ENCODE results near the gene ENTHD1. TPM values are rescaled to one million over a fixed set of nuclear protein-coding genes. Genes with fewer than 3 reads are reported as not detected.

Gene ENTHD1
- total and polyA plus RNA-seq, 2 of the 8 experiments (the other 6 are each of a cell fraction or from before 2014, with no cell fraction given), result not detected

DNA sequence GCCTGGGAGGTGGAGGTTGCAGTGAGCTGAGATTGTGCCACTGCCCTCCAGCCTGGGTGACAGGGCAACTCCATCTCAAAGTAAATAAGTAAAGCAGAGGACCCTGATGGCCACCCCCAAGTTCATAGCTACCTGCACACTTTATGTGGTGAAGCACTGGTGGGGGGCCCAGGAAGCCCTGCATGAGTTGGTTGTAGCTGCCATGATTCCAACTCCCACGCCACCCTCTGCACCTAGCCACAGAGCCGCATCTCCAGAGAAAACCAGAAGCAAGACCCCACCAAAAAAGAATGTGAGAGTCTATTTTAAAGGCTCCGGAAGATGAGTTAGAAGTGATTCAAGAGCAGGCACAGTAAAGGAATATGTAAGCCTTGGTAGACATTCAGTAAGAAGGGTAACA is 46.3 kb upstream of the ENTHD1 start:
- 94% methylated on average over 3 of the region's 3 CpGs; no CpG with 5 or more reads in 1 of the 2 experiments for WGBS, 2 experiments (ENCODE audit: extremely low coverage in 1 of 2, insufficient coverage in 1 of 2, insufficient read length in 1 of 2, insufficient replicate concordance in 2 of 2, low coverage in 1 of 2, low lambda C conversion rate in 2 of 2, missing lambda C conversion rate in 1 of 2)
- CTCF ChIA-PET (ENCODE audit: partially characterized antibody), result interaction anchor here (0.7 to 1.0 kb wide), 4 partner anchors 11 to 85 kb away, joined by 3 to 4 read pairs (median 3); no protein-coding TSS in a partner anchor
- FAIRE-seq, result no peak

More for the DNA sequence above, 46.3 kb upstream of the ENTHD1 start:
- no peak overlapping the region for H3K14ac ChIP-seq (ENCODE audit: insufficient read length)
- no peak for DNase-seq (ENCODE audit: low read depth in 1 of 2, low spot score in 2 of 2)
- no peak overlapping the region for H2BK15ac ChIP-seq (ENCODE audit: low read length)
- no peak overlapping the region for H3K18ac ChIP-seq (ENCODE audit: extremely low read depth, low read length)
- no peak overlapping the region for H2BK5ac ChIP-seq (ENCODE audit: low read depth, low read length)
- H2AFZ ChIP-seq (ENCODE audit: low read length), result no peak overlapping the region
- no peak overlapping the region for H3K4ac ChIP-seq (replicated peaks; ENCODE audit: insufficient read length, low read depth, low read length)
- no peak overlapping the region for H2BK12ac ChIP-seq (ENCODE audit: low read depth, low read length)
- H3K4me2 ChIP-seq (ENCODE audit: insufficient read depth in 1 of 2, low read depth in 2 of 2, low read length in 2 of 2), result no peak overlapping the region
- no peak overlapping the region for H3K4me3 ChIP-seq (ENCODE audit: extremely low read depth in 1 of 4, insufficient read depth in 2 of 4, low read depth in 3 of 4, low read length in 4 of 4)
- POLR2A ChIA-PET (ENCODE audit: partially characterized antibody), result no interaction called here
- no peak overlapping the region for H2BK20ac ChIP-seq (ENCODE audit: low read length)
- H3K27ac ChIP-seq (ENCODE audit: low read depth, low read length), result no peak overlapping the region
- H3K27me3 ChIP-seq (replicated peaks in 1 of 4; ENCODE audit: control insufficient read depth in 3 of 4, extremely low read depth in 1 of 4, insufficient read depth in 3 of 4, low read length in 3 of 4), result no peaks in the 10 kb centered on the region; a peak in 1 of 7 replicates
- no peak overlapping the region for H4K91ac ChIP-seq (replicated peaks; ENCODE audit: insufficient read length, low read length)
- H3K36me3 ChIP-seq (ENCODE audit: control insufficient read depth in 2 of 4, insufficient read depth in 4 of 4, low read length in 3 of 4), result no peaks in the 10 kb centered on the region
- no peak overlapping the region for H3K23ac ChIP-seq (ENCODE audit: insufficient read length)
- no peaks in the 10 kb centered on the region for H3K79me2 ChIP-seq (ENCODE audit: control insufficient read depth in 1 of 2, insufficient read depth in 2 of 2, low read length in 2 of 2)
- TF ChIP-seq TEAD4 (IDR thresholded peaks at IDR 0.05; ENCODE audit: low read depth, low read length), result no peak
- TF ChIP-seq KDM5A (IDR thresholded peaks at IDR 0.05; ENCODE audit: low read length), result no peak
- TF ChIP-seq FOSL1 (IDR thresholded peaks at IDR 0.05; ENCODE audit: insufficient read depth, low read depth, low read length), result no peak
- no peak for TF ChIP-seq CTBP2 (IDR thresholded peaks at IDR 0.05; ENCODE audit: borderline replicate concordance, insufficient read depth, insufficient read length, low read length)
- no peak for TF ChIP-seq SP1 (IDR thresholded peaks at IDR 0.05; ENCODE audit: low read depth, low read length)
- no peak for TF ChIP-seq EP300 (IDR thresholded peaks at IDR 0.05; ENCODE audit: borderline replicate concordance in 1 of 2, low read depth in 2 of 2, low read length in 2 of 2)
- no peak for TF ChIP-seq CHD1 (IDR thresholded peaks at IDR 0.05; ENCODE audit: low read depth, low read length)
- no peak for TF ChIP-seq MAFK (IDR thresholded peaks at IDR 0.05; ENCODE audit: low read depth, low read length)
- TF ChIP-seq KDM1A (IDR thresholded peaks at IDR 0.05; ENCODE audit: borderline replicate concordance, low read length), result no peak
- TF ChIP-seq CBX5 (IDR thresholded peaks at IDR 0.05; ENCODE audit: low read depth, low read length), result no peak
- TF ChIP-seq BCL11A (IDR thresholded peaks at IDR 0.05; ENCODE audit: low read depth in 2 of 2, low read length in 2 of 2), result no peak
- TF ChIP-seq, protein P1, sequence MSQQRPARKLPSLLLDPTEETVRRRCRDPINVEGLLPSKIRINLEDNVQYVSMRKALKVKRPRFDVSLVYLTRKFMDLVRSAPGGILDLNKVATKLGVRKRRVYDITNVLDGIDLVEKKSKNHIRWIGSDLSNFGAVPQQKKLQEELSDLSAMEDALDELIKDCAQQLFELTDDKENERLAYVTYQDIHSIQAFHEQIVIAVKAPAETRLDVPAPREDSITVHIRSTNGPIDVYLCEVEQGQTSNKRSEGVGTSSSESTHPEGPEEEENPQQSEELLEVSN (IDR thresholded peaks at IDR 0.05), result no peak
- H4K5ac ChIP-seq (ENCODE audit: insufficient read length, low read depth, low read length), result no peak overlapping the region
- no peaks in the 10 kb centered on the region for H4K20me1 ChIP-seq (replicated peaks in 1 of 2; ENCODE audit: control insufficient read depth in 1 of 2, insufficient read depth in 2 of 2, low read length in 2 of 2)
- H3K9ac ChIP-seq (replicated peaks in 1 of 4; ENCODE audit: extremely low read depth in 1 of 4, low read depth in 3 of 4, low read length in 3 of 4), result no peak overlapping the region
- H3K79me1 ChIP-seq (ENCODE audit: low read depth, low read length), result no peaks in the 10 kb centered on the region
- no peak overlapping the region for H2AK5ac ChIP-seq (ENCODE audit: low read depth, low read length)
- H4K8ac ChIP-seq (ENCODE audit: extremely low read depth, insufficient read depth, low read length), result peak overlapping the region; percentile 20; the same call in 1 of the 2 replicates
- H3K4me1 ChIP-seq (replicated peaks in 1 of 4; ENCODE audit: control insufficient read depth in 3 of 4, insufficient read depth in 4 of 4, low read length in 3 of 4), result peaks cover 5 to 20% (median 9%) of the 10 kb centered on the region in 4 experiments
- no peak overlapping the region for H2BK120ac ChIP-seq (replicated peaks; ENCODE audit: low read depth, low read length)
- H3K9me3 ChIP-seq (ENCODE audit: insufficient read depth in 2 of 2, low read depth in 1 of 2, low read length in 1 of 2), result no peaks in the 10 kb centered on the region
- no peak overlapping the region for H3K56ac ChIP-seq (replicated peaks; ENCODE audit: insufficient read length, low read depth, low read length)
- H3K23me2 ChIP-seq (ENCODE audit: low read depth, low read length), result no peaks in the 10 kb centered on the region

Measured in H1 (cell line).